Occipital lobe (tissue), 2 donors: ENCODE results near the gene IDH2. TPM values are rescaled to one million over a fixed set of nuclear protein-coding genes. Genes with fewer than 3 reads are reported as not detected.
"Not testable (repeated sequence)": the region's sequence is repeated elsewhere in the genome, so short reads cannot be mapped to it uniquely, and the experiment has no call there.

Experiments
- DNase-seq: peaks from one replicate; lab custom pipeline; 2025; lab: John Stamatoyannopoulos, UW
- total RNA-seq: library from RNA; depleted of rRNA; stranded (reverse); fragments of >200 nt; gene quantifications from one replicate; pipeline ENCODE4 v1.2.3, GENCODE V29; 2014

Gene IDH2
- total RNA-seq, 1 donor from 2014 or later, result 65.7 TPM

DNA sequence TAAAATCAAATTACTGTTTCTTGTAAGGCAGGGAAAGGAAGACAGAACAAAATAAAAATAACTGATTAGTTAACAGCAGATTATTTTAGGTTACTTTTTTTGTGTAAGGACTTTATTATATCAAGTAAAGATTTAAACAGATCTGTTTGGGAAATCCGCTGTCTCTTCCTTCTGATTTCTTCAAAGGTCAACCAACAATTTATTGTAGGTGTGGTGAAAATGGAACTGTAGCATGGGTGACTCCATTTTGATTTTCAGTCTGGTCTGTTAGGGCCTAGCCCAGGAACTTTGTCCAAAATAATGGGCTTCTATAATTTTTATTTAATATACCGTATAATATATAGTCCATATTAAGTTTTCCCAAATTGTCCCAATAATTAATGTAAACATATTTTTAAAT is 13.5 kb upstream of the IDH2 start:
- DNase-seq, result no peak

DNA sequence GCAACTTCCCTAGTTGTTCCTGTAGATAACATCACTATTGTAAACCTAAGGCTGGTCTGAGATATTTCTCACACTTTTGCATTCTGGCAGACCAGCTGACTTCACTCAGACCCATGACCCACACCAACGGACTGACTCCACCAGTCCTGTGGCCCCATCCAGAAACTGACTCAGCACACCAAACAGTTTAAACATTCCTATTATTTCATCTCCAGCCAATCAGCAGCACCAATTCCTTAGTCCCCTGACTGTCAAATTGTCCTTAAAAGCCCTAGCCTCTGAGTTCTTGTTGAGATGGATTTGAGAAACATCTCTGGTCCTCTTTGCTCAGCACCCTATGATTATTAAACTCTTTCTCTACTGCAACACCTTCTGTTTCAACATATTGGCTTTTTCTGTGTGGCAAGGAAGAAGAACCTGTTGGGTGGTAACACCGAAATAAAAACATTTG is 12.2 kb upstream of the IDH2 start:
- no peak for DNase-seq

DNA sequence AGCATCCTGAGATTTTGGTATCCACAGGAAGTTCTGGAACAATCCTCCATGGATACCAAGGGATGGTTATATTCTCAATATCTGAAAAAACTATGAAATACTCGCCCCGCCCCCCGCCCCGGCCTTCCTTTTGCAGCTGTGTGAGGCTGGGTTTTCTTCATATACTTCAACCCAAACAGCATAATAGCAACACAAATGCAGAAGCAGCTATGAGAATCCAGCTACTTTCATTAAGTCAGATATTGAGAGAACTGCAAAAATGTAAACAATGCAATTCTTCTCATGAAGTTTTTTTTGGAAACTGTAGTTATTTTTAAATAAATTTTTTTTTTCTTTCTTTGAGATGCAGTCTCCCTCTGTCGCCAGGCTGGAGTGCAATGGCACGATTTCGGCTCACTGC is 10.9 kb upstream of the IDH2 start:
- no peak for DNase-seq

DNA sequence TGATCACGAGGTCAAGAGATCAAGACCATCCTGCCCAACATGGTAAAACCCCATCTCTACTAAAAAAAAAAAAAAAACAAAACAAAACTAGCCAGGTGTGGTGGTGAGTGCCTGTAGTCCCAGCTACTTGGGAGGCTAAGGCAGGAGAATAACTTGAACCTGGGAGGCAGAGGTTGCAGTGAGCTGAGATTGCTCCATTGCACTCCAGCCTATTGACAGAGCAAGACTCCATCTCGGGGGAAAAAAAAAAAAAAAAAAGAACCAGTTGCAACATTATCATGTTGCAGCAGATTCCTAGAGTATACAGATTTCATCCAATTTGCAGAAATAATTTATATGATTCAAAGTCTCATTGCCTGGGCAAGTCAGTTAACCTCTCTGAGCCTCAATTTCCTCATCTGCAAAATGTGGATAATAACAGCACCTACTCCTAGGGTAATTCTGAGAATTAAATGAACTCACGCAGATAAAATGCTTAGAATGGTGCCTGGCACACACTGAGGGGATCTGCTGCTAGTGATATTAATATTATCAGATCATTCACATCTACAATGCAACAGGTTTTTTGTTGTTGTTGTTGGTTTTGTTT is 7.0 kb upstream of the IDH2 start:
- not testable (repeated sequence) for DNase-seq

DNA sequence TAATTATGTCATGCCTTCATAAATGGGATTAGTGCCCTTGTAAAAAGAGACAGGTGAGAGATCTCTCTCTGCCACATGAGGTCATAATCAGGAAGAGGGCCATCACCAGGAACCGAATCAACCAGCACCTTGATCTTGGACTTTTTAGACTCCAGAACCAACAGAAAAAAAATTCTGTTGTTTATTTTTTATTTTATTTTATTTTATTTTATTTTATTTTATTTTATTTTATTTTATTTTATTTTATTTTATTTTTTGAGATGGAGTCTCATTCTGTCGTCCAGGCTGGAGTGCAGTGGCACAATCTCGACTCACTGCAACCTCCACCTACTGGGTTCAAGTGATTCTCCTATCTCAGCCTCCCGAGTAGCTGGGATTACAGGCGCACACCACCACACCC is 5.8 kb upstream of the IDH2 start:
- not testable (repeated sequence) for DNase-seq

DNA sequence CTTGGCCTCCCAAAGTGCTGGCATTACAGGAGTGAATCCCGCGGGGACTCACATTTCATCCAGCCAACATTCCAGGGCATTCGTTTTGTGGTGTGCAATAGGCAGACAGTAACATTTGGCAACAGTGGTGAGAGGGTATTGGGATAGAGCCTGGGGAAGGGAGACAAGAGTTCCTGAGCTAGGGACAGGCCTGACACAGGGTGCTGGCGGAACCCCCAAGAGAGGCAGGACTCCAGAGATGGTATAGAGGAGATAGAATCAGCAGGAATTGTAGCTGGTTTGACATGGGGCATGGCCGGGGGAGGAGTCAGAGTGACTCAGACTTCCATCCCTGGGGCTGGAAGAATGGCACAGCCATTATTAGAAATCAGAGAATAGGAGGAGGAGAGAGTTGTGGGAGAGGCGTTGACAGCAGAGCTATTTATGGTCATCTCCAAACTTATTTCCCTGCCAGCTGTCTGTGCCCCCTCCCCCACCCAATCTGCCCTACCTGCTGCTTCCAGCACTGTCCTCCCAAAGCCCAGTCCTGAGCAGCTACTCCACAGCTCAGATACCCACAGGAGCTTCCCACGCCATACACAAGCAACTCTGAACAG is 4.4 kb upstream of the IDH2 start:
- DNase-seq, result no peak

DNA sequence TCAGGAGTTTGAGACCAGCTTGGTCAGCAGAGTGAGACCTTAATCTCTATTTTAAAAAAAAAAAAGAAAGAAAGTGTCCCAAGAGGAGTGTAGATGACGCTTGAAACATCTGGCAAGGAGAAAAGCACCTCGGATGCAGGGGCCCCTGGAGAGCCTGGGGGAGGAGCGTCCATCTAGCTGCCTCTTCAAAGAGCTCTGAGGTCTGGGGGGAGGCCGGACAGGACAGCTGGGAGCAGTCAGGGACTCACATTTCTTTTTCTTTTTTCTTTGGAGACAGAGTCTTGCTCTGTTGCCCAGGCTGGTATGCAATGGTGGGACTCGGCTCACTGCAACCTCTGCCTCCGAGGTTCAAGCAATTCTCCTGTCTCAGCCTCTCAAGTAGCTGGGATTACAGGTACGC is 3.3 kb upstream of the IDH2 start:
- no peak for DNase-seq

DNA sequence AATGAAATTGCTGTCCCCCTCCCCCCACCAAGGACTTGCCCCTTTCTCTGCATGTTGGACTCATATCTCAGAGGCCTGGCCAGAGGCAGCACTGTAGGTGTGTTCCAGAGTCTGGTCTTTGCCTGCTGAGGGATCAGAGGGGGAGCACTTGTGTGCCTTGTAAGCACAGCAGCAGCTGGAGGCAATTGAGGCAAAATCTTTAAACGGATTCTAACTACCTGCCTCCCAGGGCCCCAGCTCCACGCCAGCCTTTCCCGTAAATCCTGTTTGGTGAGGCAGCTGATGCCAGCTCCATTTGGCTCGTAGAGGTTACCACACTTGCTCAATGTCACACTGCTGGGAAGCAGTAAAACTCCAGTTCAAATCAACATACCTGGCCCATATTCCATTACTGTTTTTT is 2.3 kb upstream of the IDH2 start:
- no peak for DNase-seq

DNA sequence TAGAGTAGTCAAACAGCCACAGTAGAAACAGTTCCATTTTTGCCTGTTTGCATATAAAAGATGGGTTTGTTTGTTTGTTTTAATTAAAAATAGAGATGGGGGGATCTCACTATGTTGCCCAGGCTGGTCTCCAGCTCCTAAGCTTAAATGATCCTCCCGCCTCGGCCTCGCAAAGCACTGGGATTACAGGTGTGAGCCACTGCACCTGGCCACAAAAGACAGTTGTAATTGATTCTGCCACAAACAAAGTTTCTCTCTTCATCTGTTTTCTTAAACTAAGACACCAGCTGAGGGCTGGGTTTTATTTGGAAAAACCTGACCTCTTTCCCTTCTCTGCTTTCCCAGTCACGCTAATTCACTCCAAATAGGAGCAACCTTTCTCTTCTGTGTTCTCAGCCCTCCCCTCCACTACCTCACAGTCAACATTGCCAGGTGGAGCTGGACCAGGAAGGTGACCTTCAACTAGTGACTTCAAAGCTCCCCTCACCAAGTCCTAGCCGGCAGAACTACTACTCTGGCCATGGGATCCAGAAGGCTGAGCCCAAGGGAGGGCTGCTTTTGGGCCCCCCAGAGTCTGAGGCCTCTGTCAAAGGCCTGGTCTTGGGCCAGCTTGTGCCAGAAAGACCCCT is 1.5 kb upstream of the IDH2 start:
- no peak for DNase-seq

DNA sequence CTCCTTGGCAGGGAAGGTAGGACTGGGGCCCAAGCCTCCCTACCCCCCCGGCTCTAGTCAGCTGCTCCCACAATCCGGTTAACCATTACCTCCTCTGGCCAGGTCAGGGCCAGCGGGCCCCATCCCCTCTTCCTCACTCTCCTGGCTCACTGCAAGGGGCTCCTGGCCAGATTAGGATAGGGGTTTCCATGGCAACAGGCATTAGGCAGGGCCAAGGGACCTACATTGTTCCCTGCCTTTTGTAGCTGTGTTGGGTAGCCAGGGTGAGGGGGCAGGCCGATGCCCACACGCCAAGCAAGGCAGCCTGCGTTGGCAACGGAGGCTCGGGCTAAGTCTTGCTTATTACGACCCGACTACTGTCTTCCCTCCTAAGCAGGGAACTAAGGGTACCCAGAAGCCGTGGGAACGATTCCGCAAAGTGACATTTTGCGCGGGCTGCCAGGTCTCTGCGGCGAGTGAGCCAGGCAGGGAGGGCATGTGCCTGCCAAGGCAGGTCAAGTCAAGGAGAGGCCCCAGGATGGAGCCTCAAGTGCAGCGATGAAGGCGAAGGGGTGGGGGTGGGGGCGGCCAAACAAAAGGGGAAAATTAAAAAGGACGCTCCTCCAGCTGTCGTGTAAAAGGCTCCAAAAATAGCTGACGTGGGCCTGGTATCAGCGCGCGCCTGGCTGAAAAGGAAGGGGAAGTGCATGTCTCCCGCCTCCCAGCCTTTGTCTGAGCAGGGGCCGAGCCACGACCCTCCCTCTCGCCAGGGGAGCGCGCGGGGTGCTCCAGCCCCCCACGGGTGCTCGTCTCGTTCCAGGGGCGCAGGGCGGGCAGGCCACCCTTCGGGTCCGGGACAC is 919 bp downstream of the IDH2 start:
- peak; percentile 55 for DNase-seq

DNA sequence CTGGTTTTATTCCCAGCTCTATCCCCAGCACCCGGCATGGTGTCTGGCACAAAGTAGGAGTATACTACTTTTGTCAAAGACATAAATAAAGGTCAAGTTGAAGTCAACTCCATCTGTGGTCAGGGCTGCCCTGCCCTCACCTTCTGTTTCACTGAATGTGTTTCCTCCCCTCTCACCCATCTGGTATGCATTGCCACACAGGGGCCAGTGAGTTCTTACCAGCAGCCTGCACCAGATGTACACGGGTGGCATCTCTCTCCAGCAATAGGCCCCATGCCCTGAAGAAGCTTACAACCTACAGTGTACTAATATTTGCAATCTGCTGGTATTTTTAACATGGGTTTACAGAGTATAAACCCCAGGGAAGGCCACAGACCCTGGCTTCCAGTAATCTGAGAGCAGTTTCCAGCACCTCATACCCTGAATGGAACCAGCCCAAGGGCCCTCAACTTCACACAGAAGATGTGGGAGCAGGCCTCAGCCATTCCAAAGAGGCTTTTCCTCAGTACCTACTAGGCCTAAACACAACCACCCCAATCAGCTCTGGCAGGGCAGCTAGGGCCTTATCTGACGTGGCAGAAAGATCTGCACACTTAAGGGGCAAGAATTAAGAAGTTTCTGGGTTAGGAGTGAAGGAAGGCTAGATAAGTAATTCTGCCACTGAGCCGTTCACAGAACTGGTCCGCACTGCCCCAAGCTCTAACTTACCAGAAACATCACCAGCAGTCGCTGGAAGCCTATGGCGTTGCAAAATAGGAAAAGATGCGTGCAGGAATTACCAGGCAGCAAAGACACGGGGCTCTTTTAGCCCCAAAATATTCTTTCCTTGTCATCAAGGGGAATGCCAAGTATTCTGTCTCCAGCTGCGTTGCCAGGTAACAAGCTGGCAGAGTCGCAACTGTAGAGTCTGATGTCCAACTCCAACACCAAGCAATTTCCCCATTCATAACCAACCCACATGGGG is 2.1 kb downstream of the IDH2 start:
- DNase-seq, result peak; percentile 71

DNA sequence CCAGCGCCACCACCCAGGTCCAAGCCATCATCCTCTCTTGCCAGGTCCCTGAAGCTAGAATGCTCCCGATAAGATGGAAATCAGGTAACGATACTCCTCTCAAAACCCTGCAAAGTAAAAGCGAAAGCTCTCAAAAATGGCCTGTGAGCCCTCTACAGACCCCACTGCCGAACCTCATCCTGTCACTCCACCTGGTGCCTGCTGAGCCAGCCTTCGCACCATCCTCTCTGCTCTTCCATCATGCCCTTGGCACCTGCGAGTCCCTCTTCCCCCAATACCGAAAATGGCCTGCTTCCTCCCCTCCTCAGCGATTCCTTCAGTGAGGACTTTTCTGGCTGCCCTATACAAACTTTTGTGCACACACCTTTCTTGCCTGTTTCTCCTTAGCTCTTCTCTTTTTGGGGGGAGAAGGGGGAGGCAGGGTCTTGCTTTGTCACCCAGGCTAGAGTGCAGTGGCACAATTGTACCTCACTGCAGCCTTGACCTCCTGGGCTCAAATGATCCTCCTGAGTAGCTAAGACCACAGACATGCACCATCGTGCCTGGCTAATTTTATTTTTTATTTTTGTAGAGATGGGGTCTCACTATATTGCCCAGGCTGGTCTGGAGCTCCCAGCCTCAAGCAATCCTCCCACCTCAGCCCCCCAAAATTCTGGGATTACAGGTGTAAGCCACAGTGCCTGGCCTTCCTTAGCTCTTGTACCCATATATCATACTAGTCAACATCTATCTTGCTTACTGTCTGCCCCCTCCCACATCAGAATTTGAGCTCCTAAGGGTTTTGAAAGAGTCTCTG is 3.0 kb downstream of the IDH2 start:
- DNase-seq, result no peak

DNA sequence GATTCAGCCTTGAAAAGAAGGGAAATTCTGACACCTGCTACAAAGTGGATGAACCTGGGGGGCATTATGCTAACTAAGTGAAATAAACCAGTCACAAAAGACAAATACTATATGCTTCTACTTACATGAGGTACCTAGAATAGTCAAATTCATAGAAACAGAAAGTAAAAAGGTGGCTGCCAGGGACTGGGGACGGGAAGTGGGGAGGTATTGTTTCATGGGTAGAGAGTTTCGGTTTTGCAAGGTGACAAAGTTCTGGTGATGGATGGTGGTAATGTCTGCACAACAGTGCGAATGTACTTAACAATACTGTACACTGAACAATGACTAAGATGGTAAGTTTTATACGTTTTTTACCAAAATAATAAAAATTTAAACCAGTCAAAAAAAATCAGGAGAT is 4.8 kb downstream of the IDH2 start:
- no peak for DNase-seq

DNA sequence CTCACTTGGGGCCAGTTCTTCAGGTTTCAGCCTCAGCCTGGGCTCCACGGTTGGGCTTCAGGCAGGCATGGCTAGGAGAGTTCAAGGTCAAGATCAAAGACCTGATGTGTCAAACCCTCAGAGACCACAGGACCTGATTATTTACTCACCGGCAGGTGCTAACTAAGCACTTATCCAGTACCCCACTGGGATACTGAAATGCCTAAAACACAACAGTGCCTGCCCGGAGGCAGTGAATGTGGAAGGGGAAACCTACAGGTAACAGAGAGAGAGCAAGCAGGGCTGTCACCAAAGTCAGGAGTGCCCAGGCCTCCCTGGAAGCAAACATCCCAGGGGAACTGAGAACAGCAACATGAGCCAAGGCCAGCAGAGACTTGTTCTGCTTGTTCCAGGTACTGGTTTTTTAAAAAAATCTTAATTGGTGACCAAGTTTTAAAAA is 6.7 kb downstream of the IDH2 start:
- DNase-seq, result no peak

DNA sequence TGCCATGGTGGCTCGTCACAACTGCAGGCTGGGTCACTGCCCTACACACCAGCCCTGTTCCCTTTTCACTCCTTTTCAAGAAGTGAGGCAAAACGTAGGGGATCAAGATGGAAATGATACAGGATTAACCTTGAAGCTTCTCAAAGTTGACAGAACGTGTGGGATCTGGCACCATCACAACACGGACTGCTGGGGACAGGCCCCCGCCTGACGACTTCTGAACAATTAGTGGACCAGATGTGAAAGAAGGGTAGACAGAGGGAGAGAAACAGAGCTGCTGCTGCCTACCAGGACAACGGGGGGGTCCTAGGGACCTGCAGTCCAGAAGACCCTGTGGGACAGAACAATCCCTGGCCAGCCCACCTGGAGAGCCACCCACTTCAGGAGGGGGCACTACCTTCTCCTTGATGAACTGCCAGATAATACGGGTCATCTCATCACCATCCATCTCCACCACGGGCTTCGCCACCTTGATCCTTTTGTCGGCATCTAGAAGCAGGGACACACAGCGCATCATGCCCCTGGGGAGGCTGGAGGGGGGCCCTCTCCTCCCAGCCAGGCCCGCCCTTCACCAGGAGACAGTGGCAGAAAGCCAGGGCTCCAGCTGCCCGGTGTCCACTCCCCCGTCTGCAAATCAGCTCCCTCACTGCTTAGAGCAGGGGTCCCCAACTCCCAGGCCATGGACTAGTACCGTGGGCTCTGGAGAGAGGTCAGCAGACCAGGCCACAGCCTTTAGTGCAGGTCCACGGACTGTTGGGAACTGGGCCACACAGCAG is 10.9 kb downstream of the IDH2 start:
- DNase-seq, result no peak

DNA sequence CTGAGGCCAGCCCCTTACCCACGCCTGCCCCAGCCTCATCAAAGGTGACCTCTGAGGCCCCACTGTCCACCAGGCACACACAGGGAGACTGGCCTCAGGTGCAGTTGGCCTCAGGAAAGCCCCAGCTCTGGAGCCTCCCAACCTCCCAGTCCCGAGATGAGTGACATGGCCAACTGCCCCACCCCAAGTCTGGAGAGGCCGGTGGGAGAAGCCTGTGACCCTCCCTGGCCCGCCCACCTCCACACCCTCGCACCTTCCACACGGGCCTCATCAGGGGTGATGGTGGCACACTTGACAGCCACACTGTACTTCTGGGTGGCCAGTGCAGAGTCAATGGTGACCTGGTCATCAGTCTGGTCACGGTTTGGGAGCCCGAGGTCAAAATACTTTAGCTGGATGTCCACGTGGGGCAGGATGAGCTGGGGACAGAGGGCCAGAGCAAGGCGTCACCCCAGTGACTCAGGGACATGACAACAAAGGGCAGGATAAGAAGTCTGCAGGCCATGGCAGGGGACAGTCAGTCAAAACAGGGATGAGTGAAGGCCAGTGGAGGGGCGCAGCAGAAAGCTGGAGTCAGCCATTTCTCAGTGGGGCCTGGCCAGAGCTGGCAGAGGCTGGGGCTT is 11.9 kb downstream of the IDH2 start:
- DNase-seq, result no peak

DNA sequence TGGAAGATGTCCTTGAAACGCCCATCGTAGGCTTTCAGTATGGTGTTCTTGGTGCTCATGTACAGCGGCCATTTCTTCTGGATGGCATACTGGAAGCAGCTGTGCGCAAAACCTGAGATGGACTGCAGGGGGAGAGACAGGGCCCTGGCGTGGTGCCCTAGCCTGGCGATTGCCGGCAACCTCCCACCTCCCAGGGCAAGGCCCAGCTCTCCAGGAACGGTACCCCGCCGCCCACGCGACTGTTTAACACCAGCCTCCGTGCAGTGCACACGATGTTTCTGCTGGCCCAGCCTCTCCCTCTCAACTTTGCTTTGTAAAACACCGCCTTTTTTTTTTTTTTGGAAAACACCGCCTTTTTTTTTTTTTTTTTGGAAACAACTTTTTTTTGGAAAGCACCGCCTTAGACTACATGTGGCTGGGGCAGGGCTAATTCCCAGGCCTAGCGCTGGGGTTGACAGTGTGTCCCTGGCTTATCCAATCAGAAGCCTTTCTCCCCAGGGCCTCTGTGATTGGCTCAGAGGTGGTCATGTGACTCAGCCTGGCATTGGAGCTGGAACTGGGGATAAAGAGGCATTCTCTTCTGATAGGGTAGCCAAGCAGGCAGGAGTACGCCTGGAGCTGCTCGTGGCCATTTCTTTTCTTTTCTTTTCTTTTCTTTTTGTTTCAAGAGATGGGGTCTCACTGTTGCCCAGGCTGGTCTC is 14.7 kb downstream of the IDH2 start:
- DNase-seq, result peak; percentile 43

DNA sequence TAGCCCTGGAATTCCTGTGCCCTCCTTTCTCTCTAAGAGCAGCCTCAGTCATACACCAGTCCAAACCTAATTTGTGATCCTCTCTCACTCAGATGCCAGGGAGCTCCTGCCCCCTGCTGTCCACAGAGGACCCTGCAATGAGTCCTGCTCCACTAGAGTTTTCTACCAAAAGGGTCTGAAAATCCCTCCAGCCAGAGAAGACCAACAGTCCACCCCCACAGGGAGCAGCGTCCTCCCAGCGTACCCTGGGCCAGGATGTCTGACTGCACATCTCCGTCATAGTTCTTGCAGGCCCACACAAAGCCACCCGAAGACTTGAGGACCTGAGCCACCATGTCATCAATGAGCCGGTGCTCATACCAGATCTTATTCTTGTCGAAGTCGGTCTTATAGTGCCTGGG is 15.4 kb downstream of the IDH2 start:
- DNase-seq, result no peak
